H1 (cell line): ENCODE data around the gene BOD1L2. TPM values are rescaled to one million over a fixed set of nuclear protein-coding genes. Genes with fewer than 3 reads are reported as not detected.

Experiments
- CTCF ChIA-PET: fragments of 300-600 bp; sonication (Branson Sonifier 250); formaldehyde crosslinking; loops from one replicate; lab custom pipeline; 2021; ENCODE audit not compliant: partially characterized antibody; lab: Charles Lee
- POLR2A ChIA-PET: fragments of 300-600 bp; sonication (Branson Sonifier 250); formaldehyde crosslinking; loops from one replicate; lab custom pipeline; 2021; ENCODE audit warnings: inconsistent platforms; ENCODE audit not compliant: partially characterized antibody; lab: Charles Lee
- DNase-seq, 2 experiments: peaks; one replicate each; pipeline versions ENCODE4 v3.0.0 to v3.0.0-alpha.2; 2010 to 2022; ENCODE audit warnings: low spot score in 2 of 2, low read depth in 1 of 2, mixed read lengths in 1 of 2
- FAIRE-seq: peaks from 2 replicates; lab custom pipeline; 2011; peaks lifted over from hg19 to GRCh38; lab: Jason Lieb, UNC
- H2AFZ ChIP-seq: 2 replicates; pipeline ENCODE4 v1.8.1; 2012; ENCODE audit warnings: low read length, inconsistent platforms
- H2AK5ac ChIP-seq: 2 replicates; pipeline ENCODE4 v1.6.1; 2013; ENCODE audit warnings: low read depth, low read length
- H2BK120ac ChIP-seq: replicated peaks from 2 replicates; pipeline ENCODE3; 2013; ENCODE audit warnings: low read depth, low read length, inconsistent platforms
- H2BK12ac ChIP-seq: 2 replicates; pipeline ENCODE4 v1.6.1; 2013; ENCODE audit warnings: low read depth, low read length
- H2BK15ac ChIP-seq: 2 replicates; pipeline ENCODE4 v1.6.1; 2013; ENCODE audit warnings: low read length
- H2BK20ac ChIP-seq: 2 replicates; pipeline ENCODE4 v1.6.1; 2013; ENCODE audit warnings: low read length
- H2BK5ac ChIP-seq: 2 replicates; pipeline ENCODE4 v1.6.1; 2013; ENCODE audit warnings: low read depth, low read length
- H3K14ac ChIP-seq: 2 replicates; pipeline ENCODE4 v1.6.1; 2013; ENCODE audit warnings: inconsistent platforms; ENCODE audit not compliant: insufficient read length
- H3K18ac ChIP-seq: 2 replicates; pipeline ENCODE4 v1.6.1; 2013; ENCODE audit warnings: low read length; ENCODE audit errors: extremely low read depth
- H3K23ac ChIP-seq: 2 replicates; pipeline ENCODE4 v1.6.1; 2013; ENCODE audit warnings: inconsistent platforms; ENCODE audit not compliant: insufficient read length
- H3K23me2 ChIP-seq: 2 replicates; pipeline ENCODE4 v1.6.1; 2013; ENCODE audit warnings: low read depth, low read length
- H3K27ac ChIP-seq: 2 replicates; pipeline ENCODE4 v1.6.1; 2011; ENCODE audit warnings: low read depth, low read length, inconsistent platforms
- H3K27me3 ChIP-seq, 4 experiments: replicated peaks in 1 of 4; 1 replicate in 1 of 4; 2 replicates in 3 of 4; pipeline versions ENCODE4 v1.6.1 to v1.8.1; 2011 to 2013; ENCODE audit warnings: low read length in 3 of 4, mild to moderate bottlenecking in 3 of 4, inconsistent platforms in 2 of 4, mixed read lengths in 2 of 4, moderate library complexity in 1 of 4; ENCODE audit not compliant: control insufficient read depth in 3 of 4, insufficient read depth in 3 of 4; ENCODE audit errors: extremely low read depth in 1 of 4
- H3K36me3 ChIP-seq, 4 experiments: 2 replicates each; pipeline versions ENCODE4 v1.6.1 to v1.8.1; 2011 to 2013; ENCODE audit warnings: mild to moderate bottlenecking in 4 of 4, low read length in 3 of 4, moderate library complexity in 2 of 4, control low read depth in 1 of 4, inconsistent platforms in 1 of 4; ENCODE audit not compliant: insufficient read depth in 4 of 4, control insufficient read depth in 2 of 4
- H3K4ac ChIP-seq: replicated peaks from 2 replicates; pipeline ENCODE3; 2013; ENCODE audit warnings: low read length, low read depth, mixed read lengths, inconsistent platforms; ENCODE audit not compliant: insufficient read length
- H3K4me1 ChIP-seq, 4 experiments: replicated peaks in 1 of 4; 1 replicate in 1 of 4; 2 replicates in 3 of 4; pipeline versions ENCODE4 v1.6.1 to v1.8.1; 2011 to 2013; ENCODE audit warnings: low read length in 3 of 4, inconsistent platforms in 2 of 4, mixed read lengths in 1 of 4; ENCODE audit not compliant: insufficient read depth in 4 of 4, control insufficient read depth in 3 of 4
- H3K4me2 ChIP-seq, 2 experiments: 2 replicates each; pipeline versions ENCODE4 v1.6.1 to v1.8.1; 2011 to 2013; ENCODE audit warnings: low read depth in 2 of 2, low read length in 2 of 2, control low read depth in 1 of 2, inconsistent platforms in 1 of 2, mild to moderate bottlenecking in 1 of 2; ENCODE audit not compliant: insufficient read depth in 1 of 2
- H3K4me3 ChIP-seq, 4 experiments: fragments of 200-600, 300-600 bp in 1 of 4; sonication (generic), shearing (Covaris generic), sonication (Bioruptor Twin) in 1 of 4; 2 replicates each; pipeline versions ENCODE4 v1.5.1 to v1.8.1; 2011 to 2016; ENCODE audit warnings: low read length in 4 of 4, low read depth in 3 of 4, control low read depth in 2 of 4, inconsistent platforms in 2 of 4, mild to moderate bottlenecking in 2 of 4, mixed read lengths in 1 of 4, moderate library complexity in 1 of 4; ENCODE audit not compliant: insufficient read depth in 2 of 4; ENCODE audit errors: extremely low read depth in 1 of 4
- H3K56ac ChIP-seq: replicated peaks from 2 replicates; pipeline ENCODE3; 2013; ENCODE audit warnings: low read depth, mild to moderate bottlenecking, mixed read lengths, low read length, inconsistent platforms; ENCODE audit not compliant: insufficient read length
- H3K79me1 ChIP-seq: 2 replicates; pipeline ENCODE4 v1.6.1; 2013; ENCODE audit warnings: low read depth, low read length, control low read depth
- H3K79me2 ChIP-seq, 2 experiments: 2 replicates each; pipeline versions ENCODE4 v1.6.1 to v1.8.1; 2012 to 2013; ENCODE audit warnings: low read length in 2 of 2, mild to moderate bottlenecking in 2 of 2, inconsistent platforms in 1 of 2; ENCODE audit not compliant: insufficient read depth in 2 of 2, control insufficient read depth in 1 of 2
- H3K9ac ChIP-seq, 4 experiments: replicated peaks in 1 of 4; 1 replicate in 1 of 4; 2 replicates in 3 of 4; pipeline versions ENCODE4 v1.6.1 to v1.8.1; 2011 to 2013; ENCODE audit warnings: low read depth in 3 of 4, low read length in 3 of 4, control low read depth in 2 of 4, mild to moderate bottlenecking in 2 of 4, moderate library complexity in 2 of 4, inconsistent platforms in 1 of 4; ENCODE audit errors: extremely low read depth in 1 of 4
- H3K9me3 ChIP-seq, 2 experiments: 2 replicates each; pipeline versions ENCODE4 v1.6.1 to v1.8.1; 2012 to 2013; ENCODE audit warnings: mild to moderate bottlenecking in 2 of 2, moderate library complexity in 2 of 2, control low read depth in 1 of 2, inconsistent platforms in 1 of 2, low read depth in 1 of 2, low read length in 1 of 2, mixed read lengths in 1 of 2; ENCODE audit not compliant: insufficient read depth in 2 of 2
- H4K20me1 ChIP-seq, 2 experiments: replicated peaks in 1 of 2; 2 replicates each; pipeline versions ENCODE3 to v1.8.1; 2011 to 2013; ENCODE audit warnings: inconsistent platforms in 2 of 2, low read length in 2 of 2, mild to moderate bottlenecking in 1 of 2; ENCODE audit not compliant: insufficient read depth in 2 of 2, control insufficient read depth in 1 of 2
- H4K5ac ChIP-seq: 2 replicates; pipeline ENCODE4 v1.6.1; 2013; ENCODE audit warnings: low read length, low read depth, mixed read lengths, inconsistent platforms; ENCODE audit not compliant: insufficient read length
- H4K8ac ChIP-seq: 2 replicates; pipeline ENCODE4 v1.8.0; 2013; ENCODE audit warnings: mild to moderate bottlenecking, moderate library complexity, low read length, inconsistent platforms; ENCODE audit not compliant: insufficient read depth; ENCODE audit errors: extremely low read depth
- H4K91ac ChIP-seq: replicated peaks from 2 replicates; pipeline ENCODE3; 2013; ENCODE audit warnings: low read length, mixed read lengths, inconsistent platforms; ENCODE audit not compliant: insufficient read length
- ASH2L ChIP-seq: fragments of 200-600, 300-600 bp; sonication (generic); IDR thresholded peaks from one replicate; pipeline ENCODE4 v1.7.1; 2017; ENCODE audit warnings: low read length
- CREB1 ChIP-seq: IDR thresholded peaks from 2 replicates; pipeline ENCODE4 v1.6.1; 2012; ENCODE audit warnings: inconsistent platforms
- EP300 ChIP-seq, 2 experiments: IDR thresholded peaks; 1 replicate in 1 of 2; 2 replicates in 1 of 2; pipeline ENCODE4 v1.6.1; 2011 to 2012; ENCODE audit warnings: low read depth in 2 of 2, low read length in 2 of 2, mild to moderate bottlenecking in 2 of 2, borderline replicate concordance in 1 of 2, inconsistent platforms in 1 of 2, moderate library complexity in 1 of 2
- GTF2F1 ChIP-seq: IDR thresholded peaks from 2 replicates; pipeline ENCODE4 v1.6.1; 2012; ENCODE audit warnings: low read depth, low read length, improper control_type of control experiment, borderline replicate concordance
- KDM4A ChIP-seq: IDR thresholded peaks from one replicate; pipeline ENCODE4 v1.7.1; 2012; ENCODE audit warnings: low read depth, mild to moderate bottlenecking, moderate library complexity, low read length, inconsistent platforms; ENCODE audit not compliant: severe bottlenecking
- MAFK ChIP-seq: IDR thresholded peaks from 2 replicates; pipeline ENCODE4 v1.6.1; 2012; ENCODE audit warnings: low read depth, mild to moderate bottlenecking, improper control_type of control experiment, low read length
- SIRT6 ChIP-seq: IDR thresholded peaks from one replicate; pipeline ENCODE4 v1.7.1; 2012; ENCODE audit warnings: low read length, inconsistent platforms
- SP1 ChIP-seq: IDR thresholded peaks from 2 replicates; pipeline ENCODE4 v1.6.1; 2011; ENCODE audit warnings: low read depth, low read length
- TAF1 ChIP-seq: IDR thresholded peaks from 2 replicates; pipeline ENCODE4 v1.6.1; 2011; ENCODE audit warnings: mild to moderate bottlenecking, low read depth, low read length
- YY1 ChIP-seq: IDR thresholded peaks from 2 replicates; pipeline ENCODE4 v1.6.1; 2011; ENCODE audit warnings: low read depth, mild to moderate bottlenecking, low read length
- WGBS, 2 experiments: shearing (Covaris generic) in 1 of 2; methylation state at CpG; one replicate each; pipeline versions ENCODE4 v1.1.6 to v1.1.7; 2013 to 2015; ENCODE audit warnings: low lambda C conversion rate in 2 of 2, mixed read lengths in 2 of 2, inconsistent platforms in 1 of 2, low coverage in 1 of 2, missing lambda C conversion rate in 1 of 2; ENCODE audit not compliant: insufficient replicate concordance in 2 of 2, insufficient coverage in 1 of 2, insufficient read length in 1 of 2; ENCODE audit errors: extremely low coverage in 1 of 2, missing lambda C conversion rate in 1 of 2; 5-methylcytosine and 5-hydroxymethylcytosine counted together
- polyA plus RNA-seq, 7 experiments: library from polyadenylated mRNA; depleted of rRNA in 3 of 7; stranded (reverse) in 5 of 7; unstranded in 2 of 7; fragments of >200 nt in 5 of 7; fragments of 200-250 nt in 2 of 7; gene quantifications; 1 replicate in 5 of 7; 2 replicates in 1 of 7; 4 replicates in 1 of 7; pipeline versions ENCODE4 v1.2.1 to v1.2.3, GENCODE V29; 2011 to 2013; ENCODE audit warnings: missing spikeins in 2 of 7, mixed read lengths in 2 of 7
- total RNA-seq: library from RNA; stranded (reverse); fragmentation: NEBNext Ultra II Directional; extraction: Animal tissue kit (Norgen Biotek cat#: 25700); gene quantifications from 2 replicates; pipeline ENCODE4 v1.2.1, GENCODE V29; 2021

BOD1L2 gene
- total and polyA plus RNA-seq, 2 of the 8 experiments (the other 6 are each of a cell fraction or from before 2014, with no cell fraction given): not detected

- Histone ChIP-seq H3K18ac (no peak overlapping the region), H2BK120ac (no peak overlapping the region), H3K23ac (no peak overlapping the region), H3K4ac (no peak overlapping the region), H2AFZ (no peak overlapping the region), H3K9ac (no peak overlapping the region), H2AK5ac (no peak overlapping the region), H3K27me3 (no peaks in the 10 kb centered on the region; a peak in 2 of 7 replicates), H4K5ac (no peak overlapping the region), H4K20me1 (no peaks in the 10 kb centered on the region), H3K4me3 (no peak overlapping the region), H3K14ac (no peak overlapping the region), H3K9me3 (no peaks in the 10 kb centered on the region), H3K36me3 (no peaks in the 10 kb centered on the region), H2BK15ac (no peak overlapping the region), H3K4me1 (peaks cover 3 to 5% (median 3%) of the 10 kb centered on the region in 4 experiments; a peak in 3 of 7 replicates), H2BK20ac (no peak overlapping the region), H3K27ac (no peak overlapping the region), H3K79me1 (no peaks in the 10 kb centered on the region), H2BK12ac (no peak overlapping the region), H3K79me2 (no peaks in the 10 kb centered on the region), H4K8ac (no peak overlapping the region), H2BK5ac (no peak overlapping the region; the same call in 1 of the 2 replicates), H4K91ac (no peak overlapping the region), H3K56ac (no peak overlapping the region), H3K4me2 (no peak overlapping the region), H3K23me2 (no peaks in the 10 kb centered on the region; the same call in 1 of the 2 replicates)
- FAIRE-seq (no peak), DNase-seq (no peak)
- WGBS, 2 experiments: 91% methylated on average over 7 of the region's 7 CpGs; no CpG with 5 or more reads in 1 of the 2 experiments
- ChIA-PET CTCF (interaction anchor here (0.6 to 1.8 kb wide), 5 partner anchors 81 to 369 kb away, joined by 3 to 6 read pairs (median 4); no protein-coding TSS in a partner anchor), POLR2A (no interaction called here)
- TF ChIP-seq EP300 (IDR thresholded peaks at IDR 0.05; ENCODE audit: borderline replicate concordance in 1 of 2, low read depth in 2 of 2, low read length in 2 of 2): no peak
- TF ChIP-seq GTF2F1: no peak
- no peak for TF ChIP-seq TAF1
- TF ChIP-seq KDM4A: no peak
- no peak for TF ChIP-seq SP1
- TF ChIP-seq YY1: no peak
- no peak for TF ChIP-seq SIRT6
- TF ChIP-seq CREB1: no peak
- TF ChIP-seq ASH2L: no peak
- no peak for TF ChIP-seq MAFK
Measured at GRCh38 chr18:57116598-57117132, 30.2 kb upstream of the BOD1L2 start.
